ENCODE results near the gene SOX30.

SOX30 gene

DNA sequence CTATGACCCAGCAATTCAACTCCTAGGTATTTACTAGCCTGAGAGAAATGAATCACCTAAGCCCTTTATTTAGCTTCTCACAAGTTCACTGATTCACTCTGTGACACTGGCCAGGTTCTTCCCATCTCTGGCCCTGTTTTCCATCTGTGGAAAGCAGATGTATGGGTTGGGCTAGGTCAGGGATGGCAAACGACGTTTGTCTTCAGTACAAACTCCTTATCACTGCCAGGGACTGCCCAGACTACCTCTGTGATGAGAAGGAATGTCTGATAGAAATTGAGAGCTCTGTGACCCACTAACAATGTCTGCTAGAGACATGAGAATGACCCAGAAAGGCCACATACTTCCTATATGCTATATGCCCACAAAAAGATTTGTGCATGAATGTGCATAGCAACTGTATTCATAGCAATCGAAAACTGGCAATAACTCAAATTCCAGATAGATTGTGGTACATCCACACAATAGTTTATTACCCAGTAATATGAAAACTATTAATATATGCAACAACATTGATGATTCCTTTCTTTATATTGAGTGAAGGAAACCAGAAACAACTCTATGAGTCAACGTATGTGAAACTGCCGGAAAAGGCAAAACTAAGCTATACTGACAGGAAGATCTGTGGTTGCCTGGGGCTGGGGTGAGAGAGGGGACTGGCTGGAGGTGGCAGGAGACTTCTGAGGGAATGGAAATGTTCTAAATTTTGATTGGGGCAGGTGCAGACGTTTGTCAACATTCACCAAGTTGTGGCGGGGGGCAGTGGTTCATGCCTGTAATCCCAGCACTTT lies 44.7 kb downstream of the SOX30 start:
- no peak for DNase-seq (ENCODE audit: low spot score)

DNA sequence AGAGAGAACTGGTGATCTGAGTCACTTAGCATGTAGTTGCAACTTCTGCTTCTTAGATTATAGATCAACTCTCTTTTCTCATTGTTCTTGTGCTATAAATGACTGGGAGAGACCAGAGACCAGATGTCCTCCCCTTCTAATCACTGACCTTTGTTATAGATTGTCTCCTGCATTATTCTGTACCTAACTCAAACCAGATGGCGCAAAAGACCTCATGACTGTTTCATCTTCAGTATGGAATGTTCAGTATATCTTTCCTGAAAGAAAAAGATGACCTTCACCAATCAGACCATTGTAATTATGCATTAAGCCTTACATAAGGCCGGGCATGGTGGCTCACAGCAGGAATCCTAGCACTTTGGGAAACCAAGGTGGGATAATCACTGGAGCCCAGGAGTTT lies 46.2 kb downstream of the SOX30 start:
- DNase-seq (ENCODE audit: low spot score): no peak

DNA sequence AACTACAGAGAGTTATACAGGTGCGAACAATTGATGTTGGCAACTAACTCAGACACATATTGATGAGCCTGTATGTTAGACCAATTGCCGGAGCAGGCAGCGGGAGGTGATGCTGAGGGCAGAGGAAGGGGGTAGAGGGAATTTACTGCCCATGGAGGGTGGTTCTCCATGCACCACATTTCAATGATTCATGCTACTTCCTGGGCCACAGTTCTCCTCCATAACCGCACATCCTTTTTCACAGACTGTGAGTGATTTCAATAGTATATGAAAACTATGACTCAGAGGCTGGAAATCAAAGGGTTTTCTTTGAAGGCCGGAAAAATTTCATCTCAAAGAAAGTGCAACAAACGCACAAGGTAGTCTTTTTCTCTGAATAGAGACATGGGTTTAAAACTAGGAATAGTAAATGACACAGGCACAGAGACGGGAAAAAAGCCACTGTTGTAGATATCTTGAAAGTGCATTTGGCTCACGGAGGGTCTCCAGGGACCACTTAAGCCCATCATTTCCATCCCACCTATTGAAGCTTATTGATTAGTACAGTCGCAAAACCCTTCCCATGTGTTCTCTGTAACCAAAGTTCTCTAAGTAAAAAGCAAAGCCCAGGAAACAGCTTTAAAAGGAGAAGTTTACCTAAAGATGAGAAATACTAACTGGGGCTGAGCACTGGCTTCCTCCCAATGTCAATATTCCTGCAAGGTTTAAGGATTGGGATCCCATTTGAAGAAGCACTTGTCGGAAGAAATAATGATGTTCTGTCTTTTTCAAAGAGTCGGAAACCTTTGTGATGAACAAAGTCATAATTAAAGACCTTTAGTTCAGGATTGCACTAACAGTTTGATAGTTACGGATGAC lies 48.7 kb downstream of the SOX30 start:
- DNase-seq (ENCODE audit: low spot score): no peak

DNA sequence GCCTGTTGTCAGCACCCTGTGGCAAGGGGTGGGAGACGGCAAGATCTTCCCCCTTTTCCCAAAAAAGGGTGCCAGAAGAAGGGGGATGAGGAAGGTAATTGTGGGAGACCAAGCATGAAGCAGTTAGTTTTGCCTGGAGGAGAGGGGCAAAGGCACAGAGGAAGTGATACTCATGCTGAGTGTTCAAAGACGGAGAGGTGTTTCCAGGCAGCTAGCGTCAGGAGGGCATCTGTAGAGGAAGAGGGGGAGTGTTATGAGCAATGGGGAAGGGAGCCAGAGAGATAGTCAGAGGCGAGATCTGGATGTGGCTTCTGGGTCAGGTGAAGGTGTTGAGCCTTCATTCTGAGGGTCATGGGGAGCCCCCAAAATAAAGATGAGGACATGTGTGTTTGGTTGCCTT lies 49.7 kb downstream of the SOX30 start:
- DNase-seq (ENCODE audit: low spot score): no peak

DNA sequence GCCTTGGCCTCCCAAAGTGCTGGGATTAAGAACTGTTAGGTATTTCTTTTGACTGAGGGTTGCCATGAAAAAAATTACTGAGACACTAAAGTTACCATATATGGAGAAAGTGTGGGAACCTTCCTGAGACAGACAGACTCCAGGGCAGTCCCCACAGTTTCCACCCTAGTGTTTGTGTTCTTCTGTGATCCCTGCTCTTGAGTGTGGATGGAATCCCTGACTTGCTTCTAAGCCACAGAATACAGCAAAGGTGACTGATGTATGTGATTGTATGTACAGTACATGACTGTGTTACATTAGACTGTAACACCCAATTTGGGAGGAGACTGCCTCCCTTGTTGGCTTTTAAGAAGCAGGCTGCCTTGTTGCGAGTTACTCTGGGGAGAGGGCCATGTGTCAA lies 52.0 kb downstream of the SOX30 start:
- no peak for DNase-seq (ENCODE audit: low spot score)

DNA sequence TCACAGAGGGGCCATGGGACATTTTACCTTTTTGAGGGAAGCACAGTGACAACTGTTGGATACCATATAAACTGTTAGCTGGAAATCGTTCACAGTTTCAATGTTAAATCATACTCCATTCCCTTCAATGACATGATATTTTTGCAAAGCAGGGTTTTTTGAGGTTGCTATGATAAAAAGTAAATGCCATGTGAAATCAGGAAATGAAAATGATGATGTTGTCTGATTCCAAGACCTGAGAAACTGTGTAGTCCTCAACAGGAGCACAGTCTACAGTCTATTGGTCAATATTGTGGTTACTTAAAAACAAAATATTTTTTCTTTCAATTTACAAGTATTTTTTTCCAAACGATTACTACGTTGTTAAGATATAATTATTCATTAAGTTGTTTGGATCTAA lies 52.7 kb downstream of the SOX30 start:
- no peak for DNase-seq (ENCODE audit: low spot score)

DNA sequence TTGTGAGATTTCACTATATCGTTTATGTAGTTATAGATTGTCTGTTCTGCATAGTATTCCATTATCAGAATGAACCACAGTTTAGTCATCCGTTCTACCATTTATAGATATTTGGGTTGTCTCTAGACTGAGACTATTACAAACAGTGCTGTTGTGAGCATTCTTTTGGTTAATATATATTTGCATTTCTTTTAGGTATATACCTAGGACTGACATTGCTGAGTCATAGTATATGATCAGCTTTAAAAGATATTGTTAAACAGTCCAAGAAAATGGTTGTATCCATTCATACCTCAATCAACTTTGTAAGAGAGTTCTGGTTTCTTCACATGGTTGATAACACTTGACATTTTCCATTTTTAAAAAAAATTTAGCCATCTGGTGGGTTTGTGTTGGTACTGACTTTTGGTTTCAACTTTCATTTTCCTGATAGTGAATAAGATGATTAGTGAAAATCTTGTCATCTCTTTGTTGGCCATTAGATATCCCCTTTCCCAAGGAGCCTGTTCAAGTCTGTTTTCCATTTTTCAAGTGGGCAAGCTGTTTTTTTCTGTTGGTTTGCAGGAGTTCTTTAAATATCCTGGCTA lies 53.8 kb downstream of the SOX30 start:
- DNase-seq (ENCODE audit: low spot score): no peak

DNA sequence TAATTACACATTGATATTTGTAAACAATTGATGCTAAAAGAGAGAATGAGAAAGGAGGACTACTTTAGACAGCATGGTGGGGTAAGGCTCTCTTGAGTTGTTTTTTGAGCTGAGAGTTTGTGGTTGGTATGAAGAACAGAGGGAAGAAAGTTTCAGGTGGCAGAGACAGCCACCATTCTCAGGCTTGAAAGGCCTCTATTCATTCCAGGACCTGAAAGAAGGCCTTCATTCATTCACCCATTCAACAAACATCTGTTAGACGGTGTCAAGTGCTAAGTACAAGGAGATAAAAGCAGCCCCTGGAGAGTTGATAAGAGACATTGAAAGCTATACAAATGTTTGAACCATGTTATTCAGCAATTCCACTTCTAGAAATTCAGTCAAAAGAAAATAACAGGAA lies 55.0 kb downstream of the SOX30 start:
- DNase-seq (ENCODE audit: low spot score): no peak

DNA sequence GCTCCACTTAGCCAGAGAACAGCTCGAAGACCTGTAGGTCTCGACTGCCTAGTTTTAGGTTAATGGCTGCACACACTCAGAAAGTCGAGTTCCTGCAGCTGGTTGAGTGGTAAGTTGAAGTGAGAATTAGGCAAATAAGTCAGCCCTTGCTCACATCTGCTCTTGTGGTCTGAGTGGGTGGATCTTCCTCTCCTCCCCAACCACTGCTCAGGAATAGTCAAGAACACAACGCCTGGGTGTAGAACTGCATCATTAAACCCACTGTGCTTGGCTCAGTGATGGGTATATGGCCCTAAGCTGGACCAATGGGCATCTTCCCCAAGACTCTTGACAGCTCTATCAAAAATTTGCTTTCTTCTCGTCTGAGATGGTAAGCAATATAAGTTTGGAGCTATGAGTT lies 55.8 kb downstream of the SOX30 start:
- DNase-seq (ENCODE audit: low spot score): no peak

DNA sequence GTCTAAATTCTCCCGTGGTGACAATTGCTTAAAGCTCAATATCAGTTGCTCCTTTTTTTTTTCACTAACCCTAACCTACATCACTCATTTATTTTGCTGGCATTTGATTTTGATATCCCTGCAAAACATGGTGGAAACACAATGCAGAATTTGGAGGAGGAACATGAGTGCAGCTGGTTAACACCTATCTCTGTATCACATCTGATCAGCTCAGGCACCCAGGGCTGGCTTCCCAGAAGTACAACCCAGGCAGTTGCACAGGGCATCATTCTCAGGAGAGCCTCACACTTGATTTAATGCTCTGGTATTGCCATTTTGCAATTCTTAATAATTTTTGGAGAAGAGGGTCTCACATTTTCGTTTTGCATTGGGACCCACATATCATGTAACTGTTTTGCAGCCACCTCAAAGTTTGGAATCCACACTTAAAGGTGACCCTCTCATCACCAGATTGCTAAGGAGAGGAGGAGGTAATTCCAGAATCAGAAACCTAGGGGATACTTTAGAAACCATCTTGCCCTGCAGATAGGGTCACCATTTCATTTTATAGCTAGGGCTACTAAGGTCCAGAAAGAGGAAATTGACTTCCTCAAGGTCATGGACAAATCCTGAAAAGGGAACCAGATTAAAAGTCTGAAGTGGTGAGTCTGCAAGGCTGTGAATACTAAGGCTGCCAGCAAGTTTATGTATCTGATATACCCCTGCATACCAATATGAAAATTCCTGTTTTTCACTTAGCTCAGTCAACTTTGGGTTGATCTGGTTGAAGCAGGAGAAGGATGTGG lies 57.4 kb downstream of the SOX30 start:
- DNase-seq (ENCODE audit: low spot score): no peak

DNA sequence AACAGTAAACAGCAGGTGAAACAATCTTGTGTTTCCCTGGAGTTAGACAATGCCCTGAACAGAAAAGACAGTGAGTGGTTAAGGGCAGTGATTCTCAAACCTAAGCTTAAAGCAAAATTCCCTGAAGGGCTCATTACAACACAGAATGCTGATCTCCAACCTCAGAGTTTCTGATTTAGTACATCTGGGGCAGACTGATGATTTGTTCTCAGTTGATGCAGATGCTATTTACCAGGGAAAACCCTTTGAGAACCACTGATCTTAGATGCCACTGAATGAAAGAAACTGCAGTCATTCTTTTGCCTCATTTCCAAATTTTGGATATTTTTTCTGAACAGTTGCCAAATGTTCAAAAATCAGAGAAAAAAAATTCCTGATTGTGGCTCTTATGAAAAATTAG lies 58.0 kb downstream of the SOX30 start:
- DNase-seq (ENCODE audit: low spot score): no peak

DNA sequence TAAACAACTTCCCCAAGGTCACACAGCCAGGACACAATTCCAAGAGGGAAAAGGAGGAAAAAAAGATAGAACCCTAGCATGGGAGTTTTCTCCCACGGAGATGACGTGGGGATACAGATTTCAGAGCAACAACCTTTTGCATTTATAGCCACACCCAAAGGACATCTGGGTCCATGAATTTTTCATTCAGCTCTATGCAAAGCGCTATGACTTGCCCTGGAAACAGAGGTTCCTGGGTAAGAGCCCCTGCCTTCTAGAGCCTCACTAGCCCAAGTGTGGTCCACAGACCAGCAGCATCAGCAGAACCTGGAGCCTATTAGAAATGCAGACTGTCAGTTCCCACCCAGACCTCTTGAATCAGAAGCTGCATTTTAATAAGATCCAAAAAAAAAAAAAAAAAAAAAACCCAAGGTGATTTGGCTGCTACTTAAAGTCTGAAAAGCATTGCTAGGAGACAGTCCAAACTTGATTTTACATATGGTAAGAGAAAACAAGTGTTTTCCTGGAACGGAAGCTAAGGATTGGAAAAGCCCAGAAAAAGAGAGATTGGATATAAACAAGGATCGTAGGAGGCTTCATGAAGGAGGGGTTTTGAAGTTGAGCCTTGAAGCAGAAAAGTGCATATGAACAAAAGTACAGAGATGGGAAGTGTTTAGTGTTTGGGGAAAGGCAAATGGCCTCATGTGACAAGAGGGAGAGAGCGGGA lies 59.0 kb downstream of the SOX30 start:
- DNase-seq (ENCODE audit: low spot score): no peak

DNA sequence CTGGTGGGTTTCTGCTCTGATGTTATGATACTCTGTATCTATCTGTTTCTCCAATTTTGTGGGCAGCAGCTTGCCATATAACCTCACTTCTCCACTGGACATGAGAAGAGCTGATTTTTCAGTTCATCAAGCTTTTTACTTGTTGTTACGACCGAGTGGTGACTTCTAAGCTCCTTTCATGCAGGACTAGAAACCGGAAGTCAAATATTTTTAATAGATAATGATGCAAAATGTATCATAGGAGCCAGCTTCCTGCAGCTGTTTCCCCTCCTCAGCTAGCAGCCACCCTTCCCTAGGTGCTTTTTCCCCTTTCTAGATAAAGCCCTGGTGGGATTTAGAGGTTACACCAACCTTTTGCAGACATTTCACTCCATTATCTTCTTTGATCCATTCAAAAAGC lies 59.6 kb downstream of the SOX30 start:
- no peak for DNase-seq (ENCODE audit: low spot score)

DNA sequence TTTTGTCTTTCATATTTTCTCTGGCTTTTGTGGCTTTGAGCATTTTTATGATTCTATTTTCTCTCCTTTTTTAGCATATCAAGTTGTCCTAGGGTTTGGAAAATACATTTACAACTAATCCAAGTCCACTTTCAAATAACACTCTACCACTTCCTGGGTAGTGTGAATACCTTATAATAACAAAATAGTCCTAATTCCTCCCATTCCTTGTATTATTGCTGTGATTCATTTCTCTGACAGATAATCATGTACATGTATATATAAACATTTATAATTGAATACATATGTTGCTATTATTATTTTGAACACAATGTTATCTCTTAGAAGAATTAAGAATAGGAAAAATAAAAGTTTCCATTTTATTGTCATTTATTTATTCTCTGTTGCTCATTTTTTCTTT lies 61.8 kb downstream of the SOX30 start:
- no peak for DNase-seq (ENCODE audit: low spot score)

DNA sequence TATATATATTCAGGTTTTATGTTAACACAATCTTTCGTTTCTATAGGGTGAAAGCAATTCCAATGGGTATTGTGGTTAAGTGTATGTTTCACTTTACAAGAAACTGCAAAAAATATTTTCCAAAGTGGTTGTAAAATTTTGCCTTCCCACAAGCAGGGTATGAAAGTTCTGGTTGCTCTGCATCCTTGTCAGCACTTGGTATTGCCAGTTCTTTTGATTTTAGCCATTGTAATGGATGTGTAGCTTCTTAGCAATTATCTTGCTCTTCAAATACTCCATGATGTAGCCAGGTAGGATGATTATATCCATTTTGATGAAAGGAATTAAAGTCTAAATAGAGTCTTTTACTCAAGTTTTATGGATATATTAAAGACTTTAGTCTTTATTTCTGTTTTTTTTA lies 67.6 kb downstream of the SOX30 start:
- DNase-seq (ENCODE audit: low spot score): no peak

DNA sequence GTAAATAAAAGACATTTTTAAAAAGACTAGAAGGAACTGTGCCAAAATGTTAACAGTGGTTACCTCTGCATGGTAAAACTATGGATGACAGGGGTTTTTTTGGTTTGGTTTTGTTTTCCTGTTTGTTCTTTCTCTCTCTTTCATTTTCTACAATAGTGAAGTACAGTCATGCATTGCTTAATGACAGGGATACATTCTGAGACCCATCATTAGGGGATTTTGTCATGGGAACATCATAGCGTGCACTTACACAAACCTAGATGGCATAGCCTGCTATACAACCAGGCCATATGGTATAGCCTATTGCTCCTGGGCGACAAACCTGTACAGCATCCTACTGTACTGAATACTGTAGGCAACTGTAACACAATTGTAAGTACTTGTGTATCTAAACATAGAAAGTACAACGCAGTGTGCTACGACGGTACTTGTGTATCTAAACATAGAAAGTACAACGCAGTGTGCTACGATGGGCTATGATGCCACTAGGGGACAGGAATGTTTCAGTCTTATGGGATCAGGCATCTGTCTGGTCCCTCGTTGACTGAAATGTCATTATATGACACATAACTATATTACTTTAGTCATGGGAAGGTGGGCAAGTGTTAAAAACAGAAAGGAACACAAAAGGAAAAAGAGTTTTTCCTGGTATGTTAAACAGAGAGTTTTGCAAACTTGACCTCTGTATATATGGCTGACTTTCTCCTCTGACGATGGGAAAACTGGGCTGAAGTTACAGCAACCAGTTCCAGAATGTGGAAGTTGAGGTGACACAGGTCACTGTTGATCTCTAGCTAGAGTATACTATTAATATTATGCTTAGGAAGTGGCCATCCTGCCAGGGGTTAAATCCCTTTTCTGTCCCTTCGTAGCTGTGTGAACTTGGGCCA lies 69.3 kb downstream of the SOX30 start:
- no peak for DNase-seq (ENCODE audit: low spot score)

DNA sequence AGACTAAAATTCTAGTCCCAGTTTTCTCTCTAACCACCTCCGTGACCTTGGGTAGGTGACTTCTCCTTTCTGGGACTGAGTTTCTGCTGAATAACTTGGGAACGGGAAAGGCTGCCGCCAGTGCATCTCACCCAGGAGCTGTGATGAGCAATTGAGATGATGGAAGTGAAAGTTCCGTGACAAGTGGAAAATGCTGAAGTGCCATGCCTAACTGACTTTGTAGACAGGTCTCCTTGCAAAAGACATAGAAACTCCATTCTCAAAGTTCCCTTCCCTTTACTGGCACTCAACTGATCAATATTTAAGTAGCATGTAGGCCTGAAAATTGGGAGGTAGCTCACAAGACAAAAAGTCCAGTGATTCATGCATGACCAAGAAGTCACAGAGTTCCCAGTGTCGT lies 70.3 kb downstream of the SOX30 start:
- no peak for DNase-seq (ENCODE audit: low spot score)

DNA sequence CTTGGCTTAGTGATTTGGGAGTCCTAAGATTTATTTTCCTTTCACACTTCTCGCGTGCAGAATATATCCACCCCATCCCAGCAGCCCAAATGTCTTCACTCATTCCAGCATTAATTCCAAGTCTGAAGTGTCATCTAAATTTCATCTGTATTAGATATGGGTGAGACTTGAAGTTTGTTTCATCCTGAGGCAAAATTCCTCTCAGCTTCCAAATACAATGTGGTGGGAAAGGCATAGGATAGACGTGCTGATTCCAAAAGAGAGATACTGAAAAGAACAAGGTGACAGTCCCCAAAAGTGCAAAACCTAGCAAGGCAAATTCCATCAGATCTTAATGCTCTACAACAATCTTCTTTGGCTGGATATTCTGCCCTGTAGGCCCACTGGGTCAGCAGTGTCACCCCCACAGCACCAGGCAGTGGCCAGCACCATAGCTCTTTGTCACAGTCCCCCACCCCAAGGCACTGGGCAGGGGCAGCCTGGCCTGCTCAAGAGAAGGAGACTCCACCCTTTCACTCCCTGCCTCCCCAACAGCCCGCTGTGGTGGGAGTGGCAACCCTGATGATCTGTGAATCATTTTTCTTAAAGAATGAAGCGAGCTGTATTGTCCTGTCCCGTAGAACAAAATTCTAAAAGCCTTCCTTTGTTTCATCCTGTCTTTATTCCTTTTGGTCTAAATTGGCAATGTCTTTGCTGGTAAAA lies 74.0 kb downstream of the SOX30 start:
- DNase-seq (ENCODE audit: low spot score): no peak

DNA sequence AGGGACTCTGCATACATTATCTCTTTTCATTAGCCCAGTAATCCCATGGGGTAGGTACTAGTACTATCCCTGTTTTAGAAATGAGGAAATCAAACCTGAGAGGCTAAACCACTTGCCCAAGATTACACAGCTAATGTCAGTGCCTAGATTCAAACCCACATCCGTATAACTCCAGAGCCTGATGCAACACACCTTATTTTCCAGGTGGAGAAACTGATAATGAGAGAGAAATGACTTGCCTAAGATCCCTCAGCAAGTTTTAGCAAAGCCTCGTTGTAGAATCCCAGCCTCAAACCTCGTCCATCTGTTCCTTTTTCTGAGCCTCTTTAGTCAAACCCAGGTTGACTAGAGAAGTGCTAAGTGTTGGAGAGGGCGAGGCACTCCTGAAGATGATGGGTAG lies 75.6 kb downstream of the SOX30 start:
- DNase-seq (ENCODE audit: low spot score): no peak
